ENCODE data around the gene ZNF263.

- no peak for TF ChIP-seq CTCF (optimal IDR thresholded peaks at IDR 0.05 in 1 of 3, IDR thresholded peaks at IDR 0.05 in 1 of 3, conservative IDR thresholded peaks at IDR 0.05 in 1 of 3; ENCODE audit: extremely low read depth in 1 of 3, insufficient read depth in 2 of 3, low read length in 3 of 3)
- TF ChIP-seq EZH2 (IDR thresholded peaks at IDR 0.05; ENCODE audit: low read length): no peak
These were observed 1.8 kb downstream of the ZNF263 start for GRCh38 chr16:3285131-3285530.
